Gastrocnemius medialis (tissue), 4 donors: ENCODE data around the gene PPP2R3C. TPM values are rescaled to one million over a fixed set of nuclear protein-coding genes. Genes with fewer than 3 reads are reported as not detected.

ENCODE experiments used
- ATAC-seq, 2 donors: fragments of 150-250 bp; one replicate each; pipeline ENCODE4 v1.9.1; 2016
- DNase-seq, 2 donors: peaks; one replicate each; pipeline ENCODE4 v3.0.0-alpha.2; 2019
- H3K27ac ChIP-seq, 4 donors: fragments of 200-600 bp; sonication (generic); 1 replicate in 1 of 4; 2 replicates in 3 of 4; pipeline ENCODE4 v1.5.1; 2016 to 2018; ENCODE audit warnings: mild to moderate bottlenecking in 2 of 4, moderate library complexity in 1 of 4
- H3K27me3 ChIP-seq, 3 donors: fragments of 200-600 bp; sonication (generic) in 2 of 3; 1 replicate in 1 of 3; 2 replicates in 2 of 3; pipeline versions ENCODE4 v1.5.1 to v1.6.0; 2016 to 2019; ENCODE audit warnings: mild to moderate bottlenecking in 1 of 3, moderate library complexity in 1 of 3
- H3K36me3 ChIP-seq, 2 donors: fragments of 200-600 bp; sonication (generic) in 1 of 2; one replicate each; pipeline ENCODE4 v1.5.1; 2017 to 2018
- H3K4me1 ChIP-seq, 2 donors: fragments of 200-600 bp; sonication (generic) in 1 of 2; one replicate each; pipeline ENCODE4 v1.5.1; 2016 to 2017; ENCODE audit warnings: mild to moderate bottlenecking in 2 of 2
- H3K4me3 ChIP-seq, 4 donors: fragments of 200-600 bp; sonication (generic) in 3 of 4; 1 replicate in 1 of 4; 2 replicates in 3 of 4; pipeline ENCODE4 v1.5.1; 2016 to 2019; ENCODE audit warnings: mild to moderate bottlenecking in 2 of 4
- H3K9me3 ChIP-seq, 3 donors: fragments of 200-600 bp; sonication (generic) in 2 of 3; 1 replicate in 1 of 3; 2 replicates in 2 of 3; pipeline ENCODE4 v1.5.1; 2016 to 2019
- CTCF ChIP-seq, 5 experiments: fragments of 450-650 bp in 3 of 5; fragments of 200-600 bp in 2 of 5; sonication (generic) in 2 of 5; IDR thresholded peaks in 4 of 5; conservative IDR thresholded peaks in 1 of 5; 1 replicate in 4 of 5; 2 replicates in 1 of 5; pipeline ENCODE4 v1.5.1; 2016 to 2019; ENCODE audit warnings: antibody characterized with exemption in 5 of 5, mild to moderate bottlenecking in 3 of 5, moderate library complexity in 3 of 5
- POLR2A ChIP-seq, 2 donors: fragments of 450-650 bp; IDR thresholded peaks; one replicate each; pipeline ENCODE4 v1.6.1; 2017; ENCODE audit warnings: antibody characterized with exemption in 2 of 2, mild to moderate bottlenecking in 2 of 2, moderate library complexity in 2 of 2
- in situ Hi-C, 4 donors: fragments of 200-750 bp; cut with MboI; loops; one replicate each; pipeline versions ENCODE4 v1.15.0 to v1.8.0; 2017; ENCODE audit warnings: low sequenced_read_pairs in 4 of 4
- intact Hi-C: fragments of 100-400 bp; cut with DNase I; formaldehyde crosslinking; loops from one replicate; pipeline ENCODE4 v1.15.1; 2023; ENCODE audit warnings: low total_unique reads
- total RNA-seq, 4 donors: library from RNA; depleted of rRNA; stranded (reverse); fragments of >200 nt; gene quantifications; one replicate each; pipeline versions ENCODE4 v1.1.0 to v1.2.3, GENCODE V29; 2016

Gene PPP2R3C
- total RNA-seq, 4 donors from 2014 or later, result 27.9 to 59.4 (median 33.2) TPM

GRCh38 chr14:35138585-35138984 lies 16.8 kb upstream of the PPP2R3C start:
- in situ Hi-C loops (no loop called here), intact Hi-C loops (no loop called here)
- H3K4me1 ChIP-seq, result no peaks in the 10 kb centered on the region
- no peaks in the 10 kb centered on the region for H3K27me3 ChIP-seq
- no peak for DNase-seq
- no peak overlapping the region for H3K4me3 ChIP-seq
- H3K9me3 ChIP-seq, result no peaks in the 10 kb centered on the region
- H3K36me3 ChIP-seq, result no peaks in the 10 kb centered on the region
- ATAC-seq, result no peak
- TF ChIP-seq POLR2A (IDR thresholded peaks at IDR 0.05), result no peak
- no peak for TF ChIP-seq CTCF (IDR thresholded peaks at IDR 0.05 in 4 of 5, conservative IDR thresholded peaks at IDR 0.05 in 1 of 5)
- H3K27ac ChIP-seq, result no peak overlapping the region

DNA sequence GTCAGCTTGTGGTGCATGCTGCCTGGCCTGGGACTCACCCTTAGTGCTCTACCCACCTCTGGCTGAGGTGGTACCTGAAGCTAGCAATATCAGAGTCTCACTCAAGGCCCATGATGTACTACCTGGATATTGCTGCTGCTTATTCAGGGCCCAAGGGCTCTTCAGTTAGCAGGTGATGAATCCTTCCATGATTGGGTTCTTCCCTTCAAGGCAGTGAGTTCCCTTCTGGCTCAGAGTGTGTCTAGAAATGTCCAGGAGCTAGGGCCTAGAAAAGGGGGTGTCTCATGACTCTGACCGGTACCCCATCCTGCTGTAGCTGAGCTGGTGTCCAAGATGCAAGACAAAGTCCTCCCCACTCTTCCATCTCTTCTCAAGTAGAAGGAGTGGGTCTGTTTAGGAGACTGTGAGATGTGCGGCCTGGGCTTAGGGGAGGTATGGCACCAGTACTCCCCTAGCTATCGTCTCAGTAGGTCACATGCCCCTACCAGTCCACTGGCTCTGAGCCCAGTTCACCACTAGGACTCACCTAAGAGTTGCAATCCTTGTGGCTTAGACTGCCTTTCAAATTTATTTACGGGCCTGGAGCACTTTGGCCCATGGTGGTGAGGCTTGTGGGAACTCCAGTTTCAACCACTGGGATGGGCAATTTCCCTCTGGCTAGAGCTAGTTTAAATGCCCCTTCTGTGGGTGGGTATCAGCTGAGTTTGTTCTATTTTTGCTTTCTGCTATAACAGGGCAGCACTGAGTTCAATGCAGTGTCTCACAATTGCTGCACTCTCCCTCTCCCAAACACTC lies 12.7 kb upstream of the PPP2R3C start:
- Histone ChIP-seq H3K27me3 (no peaks in the 10 kb centered on the region), H3K4me1 (no peaks in the 10 kb centered on the region), H3K27ac (no peak overlapping the region), H3K36me3 (peaks cover 0 to 6% of the 10 kb centered on the region in 2 donors), H3K9me3 (no peaks in the 10 kb centered on the region), H3K4me3 (no peak overlapping the region)
- ATAC-seq (no peak), DNase-seq (no peak)
- TF ChIP-seq POLR2A (IDR thresholded peaks at IDR 0.05) (no peak), CTCF (IDR thresholded peaks at IDR 0.05 in 4 of 5, conservative IDR thresholded peaks at IDR 0.05 in 1 of 5) (no peak)
- in situ Hi-C loops, result no loop called here
- intact Hi-C loops, result no loop called here

GRCh38 chr14:35133542-35134328 lies 11.9 kb upstream of the PPP2R3C start:
- Histone ChIP-seq H3K36me3 (peaks cover 0 to 6% of the 10 kb centered on the region in 2 donors), H3K27me3 (no peaks in the 10 kb centered on the region), H3K4me1 (no peaks in the 10 kb centered on the region), H3K9me3 (no peaks in the 10 kb centered on the region), H3K4me3 (no peak overlapping the region), H3K27ac (no peak overlapping the region)
- intact Hi-C loops (no loop called here), in situ Hi-C loops (no loop called here)
- TF ChIP-seq POLR2A (IDR thresholded peaks at IDR 0.05) (no peak), CTCF (IDR thresholded peaks at IDR 0.05 in 4 of 5, conservative IDR thresholded peaks at IDR 0.05 in 1 of 5) (no peak)
- ATAC-seq (no peak), DNase-seq (no peak)

DNA sequence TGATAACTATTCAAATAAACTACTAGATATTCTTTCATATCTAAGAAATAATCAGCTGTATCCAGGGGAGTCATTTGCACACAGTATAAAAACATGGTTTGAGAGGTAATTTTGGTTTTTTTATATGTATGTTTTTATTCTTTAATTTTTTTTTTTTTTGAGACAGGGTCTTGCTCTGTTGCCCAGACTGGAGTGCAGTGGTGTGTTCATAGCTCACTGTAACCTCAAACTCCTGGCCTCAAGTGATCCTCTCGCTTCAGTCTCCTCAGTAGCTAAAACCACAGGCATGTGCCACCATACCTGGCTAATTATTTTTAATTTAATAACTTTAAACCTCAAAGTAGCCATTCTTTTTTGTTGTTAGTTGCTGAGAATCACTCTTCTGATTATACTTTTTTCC lies 2.3 kb upstream of the PPP2R3C start:
- Histone ChIP-seq H3K27me3 (no peaks in the 10 kb centered on the region), H3K9me3 (no peaks in the 10 kb centered on the region), H3K4me3 (no peak overlapping the region), H3K4me1 (peaks cover 18 to 19% of the 10 kb centered on the region in 2 donors), H3K27ac (peak overlapping the region in 1 of 4 donors; percentile 98), H3K36me3 (peaks cover 0 to 13% of the 10 kb centered on the region in 2 donors)
- TF ChIP-seq CTCF (IDR thresholded peaks at IDR 0.05 in 4 of 5, conservative IDR thresholded peaks at IDR 0.05 in 1 of 5) (no peak), POLR2A (IDR thresholded peaks at IDR 0.05) (no peak)
- ATAC-seq (no peak), DNase-seq (no peak)
- intact Hi-C loops (loop anchor here (5.0 to 10.0 kb wide), 4 partner anchors 252 to 701 kb away; partner anchors contain the start of genes BRMS1L and CFL2), in situ Hi-C loops (loop anchor here in 3 of 4 donors (5.0 to 10.0 kb wide), 4 partner anchors 139 to 291 kb away; partner anchors contain the start of gene SRP54 (in 1 of the 3))
